H1 (cell line): ENCODE results near the gene SRGAP3. TPM values are rescaled to one million over a fixed set of nuclear protein-coding genes. Genes with fewer than 3 reads are reported as not detected.

Experiments
- CTCF ChIA-PET: fragments of 300-600 bp; sonication (Branson Sonifier 250); formaldehyde crosslinking; loops from one replicate; lab custom pipeline; 2021; ENCODE audit not compliant: partially characterized antibody; lab: Charles Lee
- POLR2A ChIA-PET: fragments of 300-600 bp; sonication (Branson Sonifier 250); formaldehyde crosslinking; loops from one replicate; lab custom pipeline; 2021; ENCODE audit warnings: inconsistent platforms; ENCODE audit not compliant: partially characterized antibody; lab: Charles Lee
- DNase-seq, 2 experiments: peaks; one replicate each; pipeline versions ENCODE4 v3.0.0 to v3.0.0-alpha.2; 2010 to 2022; ENCODE audit warnings: low spot score in 2 of 2, low read depth in 1 of 2, mixed read lengths in 1 of 2
- FAIRE-seq: peaks from 2 replicates; lab custom pipeline; 2011; peaks lifted over from hg19 to GRCh38; lab: Jason Lieb, UNC
- H2AFZ ChIP-seq: 2 replicates; pipeline ENCODE4 v1.8.1; 2012; ENCODE audit warnings: low read length, inconsistent platforms
- H2AK5ac ChIP-seq: 2 replicates; pipeline ENCODE4 v1.6.1; 2013; ENCODE audit warnings: low read depth, low read length
- H2BK120ac ChIP-seq: replicated peaks from 2 replicates; pipeline ENCODE3; 2013; ENCODE audit warnings: low read depth, low read length, inconsistent platforms
- H2BK12ac ChIP-seq: 2 replicates; pipeline ENCODE4 v1.6.1; 2013; ENCODE audit warnings: low read depth, low read length
- H2BK15ac ChIP-seq: 2 replicates; pipeline ENCODE4 v1.6.1; 2013; ENCODE audit warnings: low read length
- H2BK20ac ChIP-seq: 2 replicates; pipeline ENCODE4 v1.6.1; 2013; ENCODE audit warnings: low read length
- H2BK5ac ChIP-seq: 2 replicates; pipeline ENCODE4 v1.6.1; 2013; ENCODE audit warnings: low read depth, low read length
- H3K14ac ChIP-seq: 2 replicates; pipeline ENCODE4 v1.6.1; 2013; ENCODE audit warnings: inconsistent platforms; ENCODE audit not compliant: insufficient read length
- H3K18ac ChIP-seq: 2 replicates; pipeline ENCODE4 v1.6.1; 2013; ENCODE audit warnings: low read length; ENCODE audit errors: extremely low read depth
- H3K23ac ChIP-seq: 2 replicates; pipeline ENCODE4 v1.6.1; 2013; ENCODE audit warnings: inconsistent platforms; ENCODE audit not compliant: insufficient read length
- H3K23me2 ChIP-seq: 2 replicates; pipeline ENCODE4 v1.6.1; 2013; ENCODE audit warnings: low read depth, low read length
- H3K27ac ChIP-seq: 2 replicates; pipeline ENCODE4 v1.6.1; 2011; ENCODE audit warnings: low read depth, low read length, inconsistent platforms
- H3K27me3 ChIP-seq, 4 experiments: replicated peaks in 1 of 4; 1 replicate in 1 of 4; 2 replicates in 3 of 4; pipeline versions ENCODE4 v1.6.1 to v1.8.1; 2011 to 2013; ENCODE audit warnings: low read length in 3 of 4, mild to moderate bottlenecking in 3 of 4, inconsistent platforms in 2 of 4, mixed read lengths in 2 of 4, moderate library complexity in 1 of 4; ENCODE audit not compliant: control insufficient read depth in 3 of 4, insufficient read depth in 3 of 4; ENCODE audit errors: extremely low read depth in 1 of 4
- H3K36me3 ChIP-seq, 4 experiments: 2 replicates each; pipeline versions ENCODE4 v1.6.1 to v1.8.1; 2011 to 2013; ENCODE audit warnings: mild to moderate bottlenecking in 4 of 4, low read length in 3 of 4, moderate library complexity in 2 of 4, control low read depth in 1 of 4, inconsistent platforms in 1 of 4; ENCODE audit not compliant: insufficient read depth in 4 of 4, control insufficient read depth in 2 of 4
- H3K4ac ChIP-seq: replicated peaks from 2 replicates; pipeline ENCODE3; 2013; ENCODE audit warnings: low read length, low read depth, mixed read lengths, inconsistent platforms; ENCODE audit not compliant: insufficient read length
- H3K4me1 ChIP-seq, 4 experiments: replicated peaks in 1 of 4; 1 replicate in 1 of 4; 2 replicates in 3 of 4; pipeline versions ENCODE4 v1.6.1 to v1.8.1; 2011 to 2013; ENCODE audit warnings: low read length in 3 of 4, inconsistent platforms in 2 of 4, mixed read lengths in 1 of 4; ENCODE audit not compliant: insufficient read depth in 4 of 4, control insufficient read depth in 3 of 4
- H3K4me2 ChIP-seq, 2 experiments: 2 replicates each; pipeline versions ENCODE4 v1.6.1 to v1.8.1; 2011 to 2013; ENCODE audit warnings: low read depth in 2 of 2, low read length in 2 of 2, control low read depth in 1 of 2, inconsistent platforms in 1 of 2, mild to moderate bottlenecking in 1 of 2; ENCODE audit not compliant: insufficient read depth in 1 of 2
- H3K4me3 ChIP-seq, 4 experiments: fragments of 200-600, 300-600 bp in 1 of 4; sonication (generic), shearing (Covaris generic), sonication (Bioruptor Twin) in 1 of 4; 2 replicates each; pipeline versions ENCODE4 v1.5.1 to v1.8.1; 2011 to 2016; ENCODE audit warnings: low read length in 4 of 4, low read depth in 3 of 4, control low read depth in 2 of 4, inconsistent platforms in 2 of 4, mild to moderate bottlenecking in 2 of 4, mixed read lengths in 1 of 4, moderate library complexity in 1 of 4; ENCODE audit not compliant: insufficient read depth in 2 of 4; ENCODE audit errors: extremely low read depth in 1 of 4
- H3K56ac ChIP-seq: replicated peaks from 2 replicates; pipeline ENCODE3; 2013; ENCODE audit warnings: low read depth, mild to moderate bottlenecking, mixed read lengths, low read length, inconsistent platforms; ENCODE audit not compliant: insufficient read length
- H3K79me1 ChIP-seq: 2 replicates; pipeline ENCODE4 v1.6.1; 2013; ENCODE audit warnings: low read depth, low read length, control low read depth
- H3K79me2 ChIP-seq, 2 experiments: 2 replicates each; pipeline versions ENCODE4 v1.6.1 to v1.8.1; 2012 to 2013; ENCODE audit warnings: low read length in 2 of 2, mild to moderate bottlenecking in 2 of 2, inconsistent platforms in 1 of 2; ENCODE audit not compliant: insufficient read depth in 2 of 2, control insufficient read depth in 1 of 2
- H3K9ac ChIP-seq, 4 experiments: replicated peaks in 1 of 4; 1 replicate in 1 of 4; 2 replicates in 3 of 4; pipeline versions ENCODE4 v1.6.1 to v1.8.1; 2011 to 2013; ENCODE audit warnings: low read depth in 3 of 4, low read length in 3 of 4, control low read depth in 2 of 4, mild to moderate bottlenecking in 2 of 4, moderate library complexity in 2 of 4, inconsistent platforms in 1 of 4; ENCODE audit errors: extremely low read depth in 1 of 4
- H3K9me3 ChIP-seq, 2 experiments: 2 replicates each; pipeline versions ENCODE4 v1.6.1 to v1.8.1; 2012 to 2013; ENCODE audit warnings: mild to moderate bottlenecking in 2 of 2, moderate library complexity in 2 of 2, control low read depth in 1 of 2, inconsistent platforms in 1 of 2, low read depth in 1 of 2, low read length in 1 of 2, mixed read lengths in 1 of 2; ENCODE audit not compliant: insufficient read depth in 2 of 2
- H4K20me1 ChIP-seq, 2 experiments: replicated peaks in 1 of 2; 2 replicates each; pipeline versions ENCODE3 to v1.8.1; 2011 to 2013; ENCODE audit warnings: inconsistent platforms in 2 of 2, low read length in 2 of 2, mild to moderate bottlenecking in 1 of 2; ENCODE audit not compliant: insufficient read depth in 2 of 2, control insufficient read depth in 1 of 2
- H4K5ac ChIP-seq: 2 replicates; pipeline ENCODE4 v1.6.1; 2013; ENCODE audit warnings: low read length, low read depth, mixed read lengths, inconsistent platforms; ENCODE audit not compliant: insufficient read length
- H4K8ac ChIP-seq: 2 replicates; pipeline ENCODE4 v1.8.0; 2013; ENCODE audit warnings: mild to moderate bottlenecking, moderate library complexity, low read length, inconsistent platforms; ENCODE audit not compliant: insufficient read depth; ENCODE audit errors: extremely low read depth
- H4K91ac ChIP-seq: replicated peaks from 2 replicates; pipeline ENCODE3; 2013; ENCODE audit warnings: low read length, mixed read lengths, inconsistent platforms; ENCODE audit not compliant: insufficient read length
- ASH2L ChIP-seq: fragments of 200-600, 300-600 bp; sonication (generic); IDR thresholded peaks from one replicate; pipeline ENCODE4 v1.7.1; 2017; ENCODE audit warnings: low read length
- ATF3 ChIP-seq: IDR thresholded peaks from 2 replicates; pipeline ENCODE4 v1.6.1; 2011; ENCODE audit warnings: low read depth, mild to moderate bottlenecking, low read length; ENCODE audit not compliant: insufficient read depth
- SRF ChIP-seq: IDR thresholded peaks from 2 replicates; pipeline ENCODE4 v1.6.1; 2011; ENCODE audit warnings: mild to moderate bottlenecking, low read depth, low read length, moderate library complexity
- WGBS, 2 experiments: shearing (Covaris generic) in 1 of 2; methylation state at CpG; one replicate each; pipeline versions ENCODE4 v1.1.6 to v1.1.7; 2013 to 2015; ENCODE audit warnings: low lambda C conversion rate in 2 of 2, mixed read lengths in 2 of 2, inconsistent platforms in 1 of 2, low coverage in 1 of 2, missing lambda C conversion rate in 1 of 2; ENCODE audit not compliant: insufficient replicate concordance in 2 of 2, insufficient coverage in 1 of 2, insufficient read length in 1 of 2; ENCODE audit errors: extremely low coverage in 1 of 2, missing lambda C conversion rate in 1 of 2; 5-methylcytosine and 5-hydroxymethylcytosine counted together
- polyA plus RNA-seq, 7 experiments: library from polyadenylated mRNA; depleted of rRNA in 3 of 7; stranded (reverse) in 5 of 7; unstranded in 2 of 7; fragments of >200 nt in 5 of 7; fragments of 200-250 nt in 2 of 7; gene quantifications; 1 replicate in 5 of 7; 2 replicates in 1 of 7; 4 replicates in 1 of 7; pipeline versions ENCODE4 v1.2.1 to v1.2.3, GENCODE V29; 2011 to 2013; ENCODE audit warnings: missing spikeins in 2 of 7, mixed read lengths in 2 of 7
- total RNA-seq: library from RNA; stranded (reverse); fragmentation: NEBNext Ultra II Directional; extraction: Animal tissue kit (Norgen Biotek cat#: 25700); gene quantifications from 2 replicates; pipeline ENCODE4 v1.2.1, GENCODE V29; 2021

The SRGAP3 gene
- total and polyA plus RNA-seq, 2 of the 8 experiments (the other 6 are each of a cell fraction or from before 2014, with no cell fraction given): 5.8 to 11.4 TPM

DNA sequence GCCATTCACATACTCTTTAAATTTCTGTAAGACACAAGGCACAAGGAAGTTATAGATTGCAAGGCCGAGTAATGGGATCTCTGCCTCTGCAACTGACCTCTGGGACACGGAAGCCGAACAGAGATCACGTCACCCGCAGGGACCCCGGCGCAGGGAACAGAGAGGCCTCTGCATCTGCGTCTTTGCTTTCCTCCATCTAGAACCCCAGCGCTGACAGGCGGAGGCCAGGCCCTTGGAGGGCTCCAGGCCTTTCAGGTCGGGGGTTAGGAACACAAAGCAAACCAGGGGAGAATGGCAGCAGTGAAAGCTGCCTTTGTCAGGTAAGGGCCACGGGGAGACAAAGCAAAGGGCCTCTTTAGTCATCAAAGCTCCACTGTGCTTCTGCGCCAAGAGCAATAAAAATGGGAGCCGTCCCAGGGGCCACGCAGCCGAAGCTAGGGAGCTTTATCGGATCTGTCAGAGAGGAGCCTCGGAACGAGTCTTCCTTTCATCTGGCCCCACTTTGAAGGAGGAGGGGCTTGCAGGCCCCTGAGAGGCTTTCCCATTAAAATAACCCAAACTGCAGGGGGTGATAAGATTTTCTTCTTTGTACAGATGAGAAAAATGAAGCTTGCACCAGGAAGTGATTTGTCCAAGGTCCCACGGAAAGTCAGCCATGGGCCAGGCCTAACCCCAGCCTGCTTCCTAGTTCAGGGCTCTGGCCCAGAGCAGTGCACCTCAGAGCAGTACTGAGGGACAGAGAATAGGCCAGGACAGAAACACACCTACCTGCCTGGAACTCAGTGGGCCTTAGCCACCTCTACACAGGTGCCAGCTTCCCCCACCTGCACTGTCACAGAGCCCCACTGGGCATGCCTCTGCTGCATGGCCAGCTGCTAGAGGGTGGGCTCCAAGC lies 201.7 kb downstream of the SRGAP3 start:
- H3K4me1 ChIP-seq: peaks cover 0 to 4% (median 0%) of the 10 kb centered on the region in 4 experiments; a peak in 2 of 7 replicates
- DNase-seq (no peak), FAIRE-seq (no peak)
- no peaks in the 10 kb centered on the region for H3K79me2 ChIP-seq
- WGBS, 2 experiments: 88% methylated on average over 20 of the region's 20 CpGs; no CpG with 5 or more reads in 1 of the 2 experiments
- H2BK120ac ChIP-seq: no peak overlapping the region
- no peak overlapping the region for H3K18ac ChIP-seq
- H3K23ac ChIP-seq: no peak overlapping the region
- H2AFZ ChIP-seq: no peak overlapping the region
- H2BK20ac ChIP-seq: no peak overlapping the region
- no peak overlapping the region for H3K4me2 ChIP-seq
- ChIA-PET CTCF (interaction anchor here (0.6 to 5.7 kb wide), 13 partner anchors 10 to 256 kb away, joined by 3 to 33 read pairs (median 4); no protein-coding TSS in a partner anchor), POLR2A (no interaction called here)
- H3K14ac ChIP-seq: no peak overlapping the region
- no peaks in the 10 kb centered on the region for H3K79me1 ChIP-seq
- no peaks in the 10 kb centered on the region for H3K36me3 ChIP-seq
- H3K4ac ChIP-seq: no peak overlapping the region
- H4K5ac ChIP-seq: no peak overlapping the region
- no peak overlapping the region for H3K27ac ChIP-seq
- no peak overlapping the region for H2BK5ac ChIP-seq
- H2AK5ac ChIP-seq: no peak overlapping the region
- no peak overlapping the region for H3K56ac ChIP-seq
- H3K23me2 ChIP-seq: no peaks in the 10 kb centered on the region
- peak overlapping the region; percentile 14; the same call in 1 of the 2 replicates for H4K8ac ChIP-seq
- TF ChIP-seq SRF: no peak
- no peak for TF ChIP-seq ATF3
- no peak for TF ChIP-seq ASH2L
- H3K27me3 ChIP-seq: no peaks in the 10 kb centered on the region
- H2BK15ac ChIP-seq: no peak overlapping the region
- no peak overlapping the region for H3K9ac ChIP-seq
- H2BK12ac ChIP-seq: no peak overlapping the region
- H4K20me1 ChIP-seq: no peaks in the 10 kb centered on the region
- H3K9me3 ChIP-seq: no peaks in the 10 kb centered on the region
- no peak overlapping the region for H4K91ac ChIP-seq
- no peak overlapping the region for H3K4me3 ChIP-seq
